Activated CD4-positive, alpha-beta memory T cell treated with anti-CD3 and anti-CD28 coated beads for 36 hours (primary cell): ENCODE data around the gene E4F1. TPM values are rescaled to one million over a fixed set of nuclear protein-coding genes. Genes with fewer than 3 reads are reported as not detected.

Source experiments
- CTCF ChIA-PET: fragments of 350-600 bp; sonication (Branson Sonifier 250); formaldehyde crosslinking; loops from one replicate; lab custom pipeline; 2021; ENCODE audit warnings: antibody characterized with exemption, inconsistent platforms; lab: Charles Lee
- POLR2A ChIA-PET: fragments of 350-600 bp; sonication (Branson Sonifier 250); formaldehyde crosslinking; loops from one replicate; lab custom pipeline; 2021; ENCODE audit warnings: antibody characterized with exemption; lab: Charles Lee
- DNase-seq: peaks from one replicate; pipeline ENCODE4 v3.0.0-alpha.2; 2020
- H3K27ac Mint-ChIP-seq: one replicate; pipeline ENCODE4 v1.8.0; 2021; ENCODE audit warnings: mixed read lengths
- H3K27me3 Mint-ChIP-seq: one replicate; pipeline ENCODE4 v1.8.0; 2021; ENCODE audit warnings: mixed read lengths
- H3K36me3 Mint-ChIP-seq: one replicate; pipeline ENCODE4 v1.8.0; 2021; ENCODE audit warnings: mixed read lengths
- H3K4me1 Mint-ChIP-seq: one replicate; pipeline ENCODE4 v1.8.0; 2021; ENCODE audit warnings: low read depth, mixed read lengths
- H3K4me3 Mint-ChIP-seq: one replicate; pipeline ENCODE4 v1.8.0; 2021; ENCODE audit warnings: mild to moderate bottlenecking, mixed read lengths
- H3K9me3 Mint-ChIP-seq: one replicate; pipeline ENCODE4 v1.8.0; 2021; ENCODE audit warnings: mixed read lengths
- intact Hi-C: fragments of 100-400 bp; cut with micrococcal nuclease; formaldehyde crosslinking; loops from one replicate; pipeline ENCODE4 v1.15.1; 2023
- total RNA-seq, 2 experiments: library from RNA; stranded (reverse); gene quantifications; one replicate each; pipeline ENCODE4 v1.2.3, GENCODE V29; 2021

E4F1 gene
- total RNA-seq, 2 experiments from 2014 or later: 19.3 to 19.6 TPM

GRCh38 chr16:2191446-2191706 is 32.0 kb upstream of the E4F1 start:
- Mint-ChIP-seq H3K27me3 (peaks cover 8% of the 10 kb centered on the region), H3K4me3 (no peak overlapping the region), H3K4me1 (peaks cover 4% of the 10 kb centered on the region), H3K9me3 (no peaks in the 10 kb centered on the region), H3K27ac (no peak overlapping the region), H3K36me3 (no peaks in the 10 kb centered on the region)
- intact Hi-C loops: loop anchor here (10.0 kb wide), 1 partner anchor 313 kb away; no protein-coding TSS in a partner anchor
- ChIA-PET CTCF (no interaction called here), POLR2A (no interaction called here)
- no peak for DNase-seq

GRCh38 chr16:2194166-2194834 is 29.1 kb upstream of the E4F1 start:
- Mint-ChIP-seq H3K27me3 (peaks cover 28% of the 10 kb centered on the region), H3K9me3 (no peaks in the 10 kb centered on the region), H3K27ac (no peak overlapping the region), H3K4me1 (peaks cover 4% of the 10 kb centered on the region), H3K4me3 (no peak overlapping the region), H3K36me3 (no peaks in the 10 kb centered on the region)
- intact Hi-C loops: loop anchor here (10.0 kb wide), 1 partner anchor 311 kb away; no protein-coding TSS in a partner anchor
- ChIA-PET POLR2A (interaction anchor here (1.4 to 1.5 kb wide), 2 partner anchors 20 to 58 kb away, joined by 4 to 6 read pairs; partner anchors contain the start of genes ECI1 and PGP), CTCF (interaction anchor here (0.6 to 3.9 kb wide), 16 partner anchors 9 to 319 kb away, joined by 3 to 31 read pairs (median 4); partner anchors contain the start of genes ABCA3, CCNF, E4F1 and ECI1)
- DNase-seq: no peak

GRCh38 chr16:2194852-2195321 is 28.5 kb upstream of the E4F1 start:
- no peak overlapping the region for H3K27ac Mint-ChIP-seq
- ChIA-PET CTCF (interaction anchor here (0.6 to 3.9 kb wide), 16 partner anchors 8 to 318 kb away, joined by 3 to 31 read pairs (median 4); partner anchors contain the start of genes ABCA3, CCNF, E4F1 and ECI1), POLR2A (interaction anchor here (1.4 to 1.5 kb wide), 2 partner anchors 20 to 57 kb away, joined by 4 to 6 read pairs; partner anchors contain the start of genes ECI1 and PGP)
- H3K4me3 Mint-ChIP-seq: no peak overlapping the region
- intact Hi-C loops: loop anchor here (10.0 kb wide), 1 partner anchor 310 kb away; no protein-coding TSS in a partner anchor
- DNase-seq: peak; percentile 67
- peaks cover 4% of the 10 kb centered on the region for H3K4me1 Mint-ChIP-seq
- no peaks in the 10 kb centered on the region for H3K36me3 Mint-ChIP-seq
- H3K9me3 Mint-ChIP-seq: no peaks in the 10 kb centered on the region
- peaks cover 28% of the 10 kb centered on the region for H3K27me3 Mint-ChIP-seq

GRCh38 chr16:2195322-2196161 is 27.8 kb upstream of the E4F1 start:
- Mint-ChIP-seq H3K9me3 (no peaks in the 10 kb centered on the region), H3K36me3 (no peaks in the 10 kb centered on the region), H3K4me3 (no peak overlapping the region), H3K4me1 (peaks cover 4% of the 10 kb centered on the region), H3K27me3 (peaks cover 29% of the 10 kb centered on the region), H3K27ac (no peak overlapping the region)
- POLR2A ChIA-PET: interaction anchor here (1.4 to 1.5 kb wide), 2 partner anchors 19 to 56 kb away, joined by 4 to 6 read pairs; partner anchors contain the start of genes ECI1 and PGP
- no peak for DNase-seq
- intact Hi-C loops: loop anchor here (10.0 kb wide), 1 partner anchor 309 kb away; no protein-coding TSS in a partner anchor
- CTCF ChIA-PET: interaction anchor here (1.1 to 3.9 kb wide), 11 partner anchors 8 to 318 kb away, joined by 3 to 31 read pairs (median 7); partner anchors contain the start of genes ABCA3, CCNF, E4F1 and ECI1

- CTCF ChIA-PET: interaction anchor here (3.9 kb wide), 1 partner anchor 56 kb away, joined by 31 read pairs; the partner anchor contains the start of gene ECI1
- Mint-ChIP-seq H3K9me3 (no peaks in the 10 kb centered on the region), H3K27ac (no peak within 1 kb of the TSS), H3K4me3 (peak within 1 kb of the TSS; percentile 41), H3K36me3 (no peaks in the 10 kb centered on the region), H3K4me1 (peaks cover 4% of the 10 kb centered on the region), H3K27me3 (peaks cover 29% of the 10 kb centered on the region)
- no peak for DNase-seq
- POLR2A ChIA-PET: no interaction called here
- intact Hi-C loops: loop anchor here (10.0 kb wide), 1 partner anchor 308 kb away; no protein-coding TSS in a partner anchor
Measured at GRCh38 chr16:2196162-2196980, 27.0 kb upstream of the E4F1 start, which contains the start of gene CASKIN1. TSS of gene CASKIN1 (minus strand) at chr16:2196605. CDS start at chr16:2196432, 173 bp downstream.

- CTCF ChIA-PET: interaction anchor here (3.9 kb wide), 1 partner anchor 55 kb away, joined by 31 read pairs; the partner anchor contains the start of gene ECI1
- Mint-ChIP-seq H3K27ac (no peak overlapping the region), H3K27me3 (peaks cover 29% of the 10 kb centered on the region), H3K36me3 (no peaks in the 10 kb centered on the region), H3K9me3 (no peaks in the 10 kb centered on the region), H3K4me3 (peak overlapping the region; percentile 41), H3K4me1 (peaks cover 4% of the 10 kb centered on the region)
- no peak for DNase-seq
- POLR2A ChIA-PET: no interaction called here
- intact Hi-C loops: loop anchor here (10.0 kb wide), 1 partner anchor 308 kb away; no protein-coding TSS in a partner anchor
Measured at GRCh38 chr16:2196981-2197511, 26.3 kb upstream of the E4F1 start.

GRCh38 chr16:2197765-2198164 is 25.6 kb upstream of the E4F1 start:
- DNase-seq: no peak
- Mint-ChIP-seq H3K36me3 (no peaks in the 10 kb centered on the region), H3K27ac (no peak overlapping the region), H3K27me3 (peaks cover 29% of the 10 kb centered on the region), H3K4me3 (no peak overlapping the region), H3K9me3 (no peaks in the 10 kb centered on the region), H3K4me1 (peaks cover 4% of the 10 kb centered on the region)
- intact Hi-C loops: loop anchor here (10.0 kb wide), 1 partner anchor 307 kb away; no protein-coding TSS in a partner anchor
- CTCF ChIA-PET: no interaction called here
- POLR2A ChIA-PET: no interaction called here

DNA sequence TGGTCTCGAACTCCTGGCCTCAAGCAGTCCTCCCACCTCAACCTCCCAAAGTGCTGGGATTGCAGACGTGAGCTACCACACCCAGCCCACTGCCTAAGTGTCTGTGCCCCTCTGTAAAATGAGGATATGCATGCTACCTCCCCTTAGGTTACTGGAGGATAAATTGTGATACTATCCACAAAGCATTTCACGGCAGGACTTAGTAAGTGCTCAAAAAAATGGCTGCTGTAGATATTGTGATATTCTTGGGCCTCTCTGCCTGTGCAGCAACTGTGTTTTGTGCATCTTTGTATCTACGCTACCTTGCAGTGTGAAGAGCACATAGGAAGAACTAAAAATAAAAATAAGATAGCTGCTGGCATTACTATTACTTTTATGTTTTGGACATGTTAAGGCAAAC is 25.1 kb upstream of the E4F1 start:
- intact Hi-C loops: loop anchor here (10.0 kb wide), 1 partner anchor 307 kb away; no protein-coding TSS in a partner anchor
- H3K4me1 Mint-ChIP-seq: peaks cover 4% of the 10 kb centered on the region
- no peak for DNase-seq
- CTCF ChIA-PET: no interaction called here
- H3K36me3 Mint-ChIP-seq: no peaks in the 10 kb centered on the region
- POLR2A ChIA-PET: no interaction called here
- no peaks in the 10 kb centered on the region for H3K9me3 Mint-ChIP-seq
- no peak overlapping the region for H3K4me3 Mint-ChIP-seq
- no peak overlapping the region for H3K27ac Mint-ChIP-seq
- H3K27me3 Mint-ChIP-seq: peaks cover 29% of the 10 kb centered on the region

DNA sequence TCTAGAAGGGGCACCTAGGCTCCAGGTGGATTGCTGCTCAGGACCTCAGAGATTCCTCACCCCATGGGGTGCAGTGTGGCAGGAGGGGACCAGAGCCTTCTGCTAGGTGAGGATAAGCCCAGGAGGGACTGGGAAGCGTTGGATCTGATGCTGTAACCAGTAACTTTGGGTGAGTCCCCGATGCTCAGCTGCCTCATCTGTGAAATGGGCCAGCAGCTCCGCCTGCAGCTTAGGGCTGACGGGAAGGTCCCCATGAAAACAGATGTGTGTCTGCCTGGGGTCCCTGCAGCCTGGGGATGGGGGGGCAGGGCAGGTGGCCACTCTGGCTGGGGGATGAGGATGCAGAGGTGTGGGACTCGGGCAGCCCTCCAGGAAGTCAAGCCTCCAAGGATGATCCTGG is 24.3 kb upstream of the E4F1 start:
- intact Hi-C loops: loop anchor here (10.0 kb wide), 1 partner anchor 306 kb away; no protein-coding TSS in a partner anchor
- no peak overlapping the region for H3K27ac Mint-ChIP-seq
- no peak overlapping the region for H3K4me3 Mint-ChIP-seq
- ChIA-PET CTCF (no interaction called here), POLR2A (no interaction called here)
- no peaks in the 10 kb centered on the region for H3K36me3 Mint-ChIP-seq
- no peaks in the 10 kb centered on the region for H3K9me3 Mint-ChIP-seq
- H3K4me1 Mint-ChIP-seq: peaks cover 7% of the 10 kb centered on the region
- peaks cover 29% of the 10 kb centered on the region for H3K27me3 Mint-ChIP-seq
- no peak for DNase-seq

- H3K9me3 Mint-ChIP-seq: no peaks in the 10 kb centered on the region
- peaks cover 28% of the 10 kb centered on the region for H3K27me3 Mint-ChIP-seq
- H3K27ac Mint-ChIP-seq: no peak overlapping the region
- POLR2A ChIA-PET: interaction anchor here (1.0 kb wide), 1 partner anchor 15 kb away, joined by 3 read pairs; the partner anchor contains the start of gene PGP
- intact Hi-C loops: loop anchor here (10.0 kb wide), 1 partner anchor 305 kb away; no protein-coding TSS in a partner anchor
- CTCF ChIA-PET: no interaction called here
- DNase-seq: no peak
- H3K4me1 Mint-ChIP-seq: peaks cover 11% of the 10 kb centered on the region
- H3K36me3 Mint-ChIP-seq: peaks cover 2% of the 10 kb centered on the region
- no peak overlapping the region for H3K4me3 Mint-ChIP-seq
Measured at GRCh38 chr16:2199621-2200139, 23.7 kb upstream of the E4F1 start.
